GM12864 (cell line): ENCODE results near the gene F11R.

Experiments used
- DNase-seq: peaks from one replicate; pipeline ENCODE4 v3.0.0-alpha.2; 2011; ENCODE audit warnings: low read depth
- H3K4me3 ChIP-seq: 2 replicates; pipeline ENCODE4 v1.5.1; 2011; ENCODE audit warnings: mild to moderate bottlenecking, low read depth, low read length, control low read depth
- TF ChIP-seq, protein P1 (sequence below): IDR thresholded peaks from 2 replicates; pipeline ENCODE4 v1.5.1; 2011; ENCODE audit warnings: low read depth, mild to moderate bottlenecking, moderate library complexity, low read length, control low read depth, inconsistent platforms; ENCODE audit errors: missing control alignments

F11R gene

GRCh38 chr1:161013488-161014230 lies 7.3 kb downstream of the F11R start:
- H3K4me3 ChIP-seq, result peak overlapping the region; percentile 40
- TF ChIP-seq, protein P1, sequence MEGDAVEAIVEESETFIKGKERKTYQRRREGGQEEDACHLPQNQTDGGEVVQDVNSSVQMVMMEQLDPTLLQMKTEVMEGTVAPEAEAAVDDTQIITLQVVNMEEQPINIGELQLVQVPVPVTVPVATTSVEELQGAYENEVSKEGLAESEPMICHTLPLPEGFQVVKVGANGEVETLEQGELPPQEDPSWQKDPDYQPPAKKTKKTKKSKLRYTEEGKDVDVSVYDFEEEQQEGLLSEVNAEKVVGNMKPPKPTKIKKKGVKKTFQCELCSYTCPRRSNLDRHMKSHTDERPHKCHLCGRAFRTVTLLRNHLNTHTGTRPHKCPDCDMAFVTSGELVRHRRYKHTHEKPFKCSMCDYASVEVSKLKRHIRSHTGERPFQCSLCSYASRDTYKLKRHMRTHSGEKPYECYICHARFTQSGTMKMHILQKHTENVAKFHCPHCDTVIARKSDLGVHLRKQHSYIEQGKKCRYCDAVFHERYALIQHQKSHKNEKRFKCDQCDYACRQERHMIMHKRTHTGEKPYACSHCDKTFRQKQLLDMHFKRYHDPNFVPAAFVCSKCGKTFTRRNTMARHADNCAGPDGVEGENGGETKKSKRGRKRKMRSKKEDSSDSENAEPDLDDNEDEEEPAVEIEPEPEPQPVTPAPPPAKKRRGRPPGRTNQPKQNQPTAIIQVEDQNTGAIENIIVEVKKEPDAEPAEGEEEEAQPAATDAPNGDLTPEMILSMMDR, result no peak
- peak; percentile 77 for DNase-seq

GRCh38 chr1:161013131-161013487 lies 7.8 kb downstream of the F11R start:
- DNase-seq, result no peak
- peak overlapping the region; percentile 40; the same call in 1 of the 2 replicates for H3K4me3 ChIP-seq
- TF ChIP-seq, protein P1, result no peak

- no peak for DNase-seq
- no peak overlapping the region for H3K4me3 ChIP-seq
- TF ChIP-seq, protein P1, result no peak
Measured at GRCh38 chr1:161012420-161012819, 8.5 kb downstream of the F11R start.

GRCh38 chr1:161009602-161010211 lies 11.2 kb downstream of the F11R start:
- TF ChIP-seq, protein P1, result no peak
- H3K4me3 ChIP-seq, result no peak overlapping the region
- no peak for DNase-seq

GRCh38 chr1:161008869-161009510 lies 12.0 kb downstream of the F11R start:
- no peak overlapping the region for H3K4me3 ChIP-seq
- TF ChIP-seq, protein P1, result no peak
- DNase-seq, result no peak

DNA sequence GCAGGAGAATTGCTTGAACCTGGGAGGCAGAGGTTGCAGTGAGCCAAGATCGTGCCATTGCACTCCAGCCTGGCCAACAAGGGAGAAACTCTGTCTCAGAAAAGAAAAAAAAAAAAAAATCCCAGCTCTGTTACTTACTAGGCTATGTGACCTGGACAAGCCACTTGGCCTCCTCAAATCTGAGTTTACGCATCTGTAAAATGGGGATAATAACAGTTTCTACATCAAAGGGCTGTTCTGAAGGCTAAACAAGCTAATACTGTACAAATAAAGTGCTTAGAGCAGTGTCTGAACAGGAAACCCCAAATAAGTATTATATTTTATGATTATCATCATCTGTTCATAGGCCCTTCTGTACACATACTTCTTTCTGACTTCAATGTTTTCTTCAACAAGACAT lies 13.6 kb downstream of the F11R start:
- DNase-seq, result no peak
- no peak overlapping the region for H3K4me3 ChIP-seq
- TF ChIP-seq, protein P1, result no peak
